ENCODE data around the gene ENG.
A peak's percentile ranks its signal among the peaks of the same experiment; 100 is the strongest.
"Not testable (repeated sequence)": the region's sequence is repeated elsewhere in the genome, so short reads cannot be mapped to it uniquely, and the experiment has no call there.

ENG gene

GRCh38 chr9:127854184-127854806, at the start of gene ENG:
ENG (minus strand) TSS chr9:127854658; CDS start chr9:127854355, 303 bp downstream.
- DNase-seq: peak in 1 of 4 experiments; percentile 7

GRCh38 chr9:127903557-127904475, 49.4 kb upstream of the ENG start:
- peak in 2 of 4 experiments; percentile 35 to 63 for DNase-seq

- DNase-seq: peak; percentile 30 to 58 (median 54)
These were observed 44.9 kb upstream of the ENG start, which contains the start of gene ST6GALNAC6 for GRCh38 chr9:127899128-127899943. ST6GALNAC6 (minus strand) TSS chr9:127899603; CDS start chr9:127897981, 1,622 bp downstream.

GRCh38 chr9:127898433-127899127, 44.1 kb upstream of the ENG start:
- no peak for DNase-seq

GRCh38 chr9:127897193-127897692, 42.8 kb upstream of the ENG start:
- no peak for DNase-seq

GRCh38 chr9:127896395-127897192, 42.1 kb upstream of the ENG start:
- DNase-seq: no peak

- DNase-seq: no peak
These were observed 41.4 kb upstream of the ENG start for GRCh38 chr9:127895811-127896210.

GRCh38 chr9:127893392-127893791, 38.9 kb upstream of the ENG start:
- no peak for DNase-seq

- no peak for DNase-seq
These were observed 38.4 kb upstream of the ENG start for GRCh38 chr9:127892831-127893230.

GRCh38 chr9:127890053-127890452, 35.6 kb upstream of the ENG start:
- no peak for DNase-seq

- no peak for DNase-seq
These were observed 33.3 kb upstream of the ENG start for GRCh38 chr9:127887792-127888191.

GRCh38 chr9:127886401-127886972, 32.0 kb upstream of the ENG start:
- no peak for DNase-seq

GRCh38 chr9:127885508-127886281, 31.2 kb upstream of the ENG start:
- DNase-seq: no peak

- no peak for DNase-seq
These were observed 30.6 kb upstream of the ENG start for GRCh38 chr9:127884976-127885490.

- no peak for DNase-seq
These were observed 30.0 kb upstream of the ENG start for GRCh38 chr9:127884427-127884911.

- no peak for DNase-seq
These were observed 29.5 kb upstream of the ENG start for GRCh38 chr9:127883959-127884358.

GRCh38 chr9:127881715-127882114, 27.3 kb upstream of the ENG start:
- DNase-seq: not testable (repeated sequence)

- DNase-seq: no peak
These were observed 25.7 kb upstream of the ENG start for GRCh38 chr9:127880143-127880542.

GRCh38 chr9:127878652-127879390, 24.4 kb upstream of the ENG start:
- DNase-seq: no peak

Measured in activated CD4-positive, CD25-positive, alpha-beta regulatory T cell (primary cell).